H1 (cell line): ENCODE measurements around the gene TMEM169. TPM values are rescaled to one million over a fixed set of nuclear protein-coding genes. Genes with fewer than 3 reads are reported as not detected.

Experiments used
- CTCF ChIA-PET: fragments of 300-600 bp; sonication (Branson Sonifier 250); formaldehyde crosslinking; loops from one replicate; lab custom pipeline; 2021; ENCODE audit not compliant: partially characterized antibody; lab: Charles Lee
- POLR2A ChIA-PET: fragments of 300-600 bp; sonication (Branson Sonifier 250); formaldehyde crosslinking; loops from one replicate; lab custom pipeline; 2021; ENCODE audit warnings: inconsistent platforms; ENCODE audit not compliant: partially characterized antibody; lab: Charles Lee
- DNase-seq, 2 experiments: peaks; one replicate each; pipeline versions ENCODE4 v3.0.0 to v3.0.0-alpha.2; 2010 to 2022; ENCODE audit warnings: low spot score in 2 of 2, low read depth in 1 of 2, mixed read lengths in 1 of 2
- FAIRE-seq: peaks from 2 replicates; lab custom pipeline; 2011; peaks lifted over from hg19 to GRCh38; lab: Jason Lieb, UNC
- H2AFZ ChIP-seq: 2 replicates; pipeline ENCODE4 v1.8.1; 2012; ENCODE audit warnings: low read length, inconsistent platforms
- H2AK5ac ChIP-seq: 2 replicates; pipeline ENCODE4 v1.6.1; 2013; ENCODE audit warnings: low read depth, low read length
- H2BK120ac ChIP-seq: replicated peaks from 2 replicates; pipeline ENCODE3; 2013; ENCODE audit warnings: low read depth, low read length, inconsistent platforms
- H2BK12ac ChIP-seq: 2 replicates; pipeline ENCODE4 v1.6.1; 2013; ENCODE audit warnings: low read depth, low read length
- H2BK15ac ChIP-seq: 2 replicates; pipeline ENCODE4 v1.6.1; 2013; ENCODE audit warnings: low read length
- H2BK20ac ChIP-seq: 2 replicates; pipeline ENCODE4 v1.6.1; 2013; ENCODE audit warnings: low read length
- H2BK5ac ChIP-seq: 2 replicates; pipeline ENCODE4 v1.6.1; 2013; ENCODE audit warnings: low read depth, low read length
- H3K14ac ChIP-seq: 2 replicates; pipeline ENCODE4 v1.6.1; 2013; ENCODE audit warnings: inconsistent platforms; ENCODE audit not compliant: insufficient read length
- H3K18ac ChIP-seq: 2 replicates; pipeline ENCODE4 v1.6.1; 2013; ENCODE audit warnings: low read length; ENCODE audit errors: extremely low read depth
- H3K23ac ChIP-seq: 2 replicates; pipeline ENCODE4 v1.6.1; 2013; ENCODE audit warnings: inconsistent platforms; ENCODE audit not compliant: insufficient read length
- H3K23me2 ChIP-seq: 2 replicates; pipeline ENCODE4 v1.6.1; 2013; ENCODE audit warnings: low read depth, low read length
- H3K27ac ChIP-seq: 2 replicates; pipeline ENCODE4 v1.6.1; 2011; ENCODE audit warnings: low read depth, low read length, inconsistent platforms
- H3K27me3 ChIP-seq, 4 experiments: replicated peaks in 1 of 4; 1 replicate in 1 of 4; 2 replicates in 3 of 4; pipeline versions ENCODE4 v1.6.1 to v1.8.1; 2011 to 2013; ENCODE audit warnings: low read length in 3 of 4, mild to moderate bottlenecking in 3 of 4, inconsistent platforms in 2 of 4, mixed read lengths in 2 of 4, moderate library complexity in 1 of 4; ENCODE audit not compliant: control insufficient read depth in 3 of 4, insufficient read depth in 3 of 4; ENCODE audit errors: extremely low read depth in 1 of 4
- H3K36me3 ChIP-seq, 4 experiments: 2 replicates each; pipeline versions ENCODE4 v1.6.1 to v1.8.1; 2011 to 2013; ENCODE audit warnings: mild to moderate bottlenecking in 4 of 4, low read length in 3 of 4, moderate library complexity in 2 of 4, control low read depth in 1 of 4, inconsistent platforms in 1 of 4; ENCODE audit not compliant: insufficient read depth in 4 of 4, control insufficient read depth in 2 of 4
- H3K4ac ChIP-seq: replicated peaks from 2 replicates; pipeline ENCODE3; 2013; ENCODE audit warnings: low read length, low read depth, mixed read lengths, inconsistent platforms; ENCODE audit not compliant: insufficient read length
- H3K4me1 ChIP-seq, 4 experiments: replicated peaks in 1 of 4; 1 replicate in 1 of 4; 2 replicates in 3 of 4; pipeline versions ENCODE4 v1.6.1 to v1.8.1; 2011 to 2013; ENCODE audit warnings: low read length in 3 of 4, inconsistent platforms in 2 of 4, mixed read lengths in 1 of 4; ENCODE audit not compliant: insufficient read depth in 4 of 4, control insufficient read depth in 3 of 4
- H3K4me2 ChIP-seq, 2 experiments: 2 replicates each; pipeline versions ENCODE4 v1.6.1 to v1.8.1; 2011 to 2013; ENCODE audit warnings: low read depth in 2 of 2, low read length in 2 of 2, control low read depth in 1 of 2, inconsistent platforms in 1 of 2, mild to moderate bottlenecking in 1 of 2; ENCODE audit not compliant: insufficient read depth in 1 of 2
- H3K4me3 ChIP-seq, 4 experiments: fragments of 200-600, 300-600 bp in 1 of 4; sonication (generic), shearing (Covaris generic), sonication (Bioruptor Twin) in 1 of 4; 2 replicates each; pipeline versions ENCODE4 v1.5.1 to v1.8.1; 2011 to 2016; ENCODE audit warnings: low read length in 4 of 4, low read depth in 3 of 4, control low read depth in 2 of 4, inconsistent platforms in 2 of 4, mild to moderate bottlenecking in 2 of 4, mixed read lengths in 1 of 4, moderate library complexity in 1 of 4; ENCODE audit not compliant: insufficient read depth in 2 of 4; ENCODE audit errors: extremely low read depth in 1 of 4
- H3K56ac ChIP-seq: replicated peaks from 2 replicates; pipeline ENCODE3; 2013; ENCODE audit warnings: low read depth, mild to moderate bottlenecking, mixed read lengths, low read length, inconsistent platforms; ENCODE audit not compliant: insufficient read length
- H3K79me1 ChIP-seq: 2 replicates; pipeline ENCODE4 v1.6.1; 2013; ENCODE audit warnings: low read depth, low read length, control low read depth
- H3K79me2 ChIP-seq, 2 experiments: 2 replicates each; pipeline versions ENCODE4 v1.6.1 to v1.8.1; 2012 to 2013; ENCODE audit warnings: low read length in 2 of 2, mild to moderate bottlenecking in 2 of 2, inconsistent platforms in 1 of 2; ENCODE audit not compliant: insufficient read depth in 2 of 2, control insufficient read depth in 1 of 2
- H3K9ac ChIP-seq, 4 experiments: replicated peaks in 1 of 4; 1 replicate in 1 of 4; 2 replicates in 3 of 4; pipeline versions ENCODE4 v1.6.1 to v1.8.1; 2011 to 2013; ENCODE audit warnings: low read depth in 3 of 4, low read length in 3 of 4, control low read depth in 2 of 4, mild to moderate bottlenecking in 2 of 4, moderate library complexity in 2 of 4, inconsistent platforms in 1 of 4; ENCODE audit errors: extremely low read depth in 1 of 4
- H3K9me3 ChIP-seq, 2 experiments: 2 replicates each; pipeline versions ENCODE4 v1.6.1 to v1.8.1; 2012 to 2013; ENCODE audit warnings: mild to moderate bottlenecking in 2 of 2, moderate library complexity in 2 of 2, control low read depth in 1 of 2, inconsistent platforms in 1 of 2, low read depth in 1 of 2, low read length in 1 of 2, mixed read lengths in 1 of 2; ENCODE audit not compliant: insufficient read depth in 2 of 2
- H4K20me1 ChIP-seq, 2 experiments: replicated peaks in 1 of 2; 2 replicates each; pipeline versions ENCODE3 to v1.8.1; 2011 to 2013; ENCODE audit warnings: inconsistent platforms in 2 of 2, low read length in 2 of 2, mild to moderate bottlenecking in 1 of 2; ENCODE audit not compliant: insufficient read depth in 2 of 2, control insufficient read depth in 1 of 2
- H4K5ac ChIP-seq: 2 replicates; pipeline ENCODE4 v1.6.1; 2013; ENCODE audit warnings: low read length, low read depth, mixed read lengths, inconsistent platforms; ENCODE audit not compliant: insufficient read length
- H4K8ac ChIP-seq: 2 replicates; pipeline ENCODE4 v1.8.0; 2013; ENCODE audit warnings: mild to moderate bottlenecking, moderate library complexity, low read length, inconsistent platforms; ENCODE audit not compliant: insufficient read depth; ENCODE audit errors: extremely low read depth
- H4K91ac ChIP-seq: replicated peaks from 2 replicates; pipeline ENCODE3; 2013; ENCODE audit warnings: low read length, mixed read lengths, inconsistent platforms; ENCODE audit not compliant: insufficient read length
- CBX8 ChIP-seq: fragments of 300-800, 300-1000 bp; sonication (generic); IDR thresholded peaks from 2 replicates; pipeline ENCODE4 v1.7.1; 2016; ENCODE audit warnings: low read depth, low read length, borderline replicate concordance
- EZH2 ChIP-seq: fragments of 200-600 bp; sonication (generic); IDR thresholded peaks from 2 replicates; pipeline ENCODE4 v1.7.1; 2012; ENCODE audit warnings: low read depth, mild to moderate bottlenecking, moderate library complexity, low read length, inconsistent platforms; ENCODE audit not compliant: severe bottlenecking
- SAP30 ChIP-seq: fragments of 300-600 bp; sonication (generic); IDR thresholded peaks from 2 replicates; pipeline ENCODE4 v1.7.1; 2012; ENCODE audit warnings: low read length, moderate library complexity, mild to moderate bottlenecking, inconsistent platforms; ENCODE audit not compliant: insufficient read depth, insufficient replicate concordance
- SRF ChIP-seq: IDR thresholded peaks from 2 replicates; pipeline ENCODE4 v1.6.1; 2011; ENCODE audit warnings: mild to moderate bottlenecking, low read depth, low read length, moderate library complexity
- YY1 ChIP-seq: IDR thresholded peaks from 2 replicates; pipeline ENCODE4 v1.6.1; 2011; ENCODE audit warnings: low read depth, mild to moderate bottlenecking, low read length
- WGBS, 2 experiments: shearing (Covaris generic) in 1 of 2; methylation state at CpG; one replicate each; pipeline versions ENCODE4 v1.1.6 to v1.1.7; 2013 to 2015; ENCODE audit warnings: low lambda C conversion rate in 2 of 2, mixed read lengths in 2 of 2, inconsistent platforms in 1 of 2, low coverage in 1 of 2, missing lambda C conversion rate in 1 of 2; ENCODE audit not compliant: insufficient replicate concordance in 2 of 2, insufficient coverage in 1 of 2, insufficient read length in 1 of 2; ENCODE audit errors: extremely low coverage in 1 of 2, missing lambda C conversion rate in 1 of 2; 5-methylcytosine and 5-hydroxymethylcytosine counted together
- polyA plus RNA-seq, 7 experiments: library from polyadenylated mRNA; depleted of rRNA in 3 of 7; stranded (reverse) in 5 of 7; unstranded in 2 of 7; fragments of >200 nt in 5 of 7; fragments of 200-250 nt in 2 of 7; gene quantifications; 1 replicate in 5 of 7; 2 replicates in 1 of 7; 4 replicates in 1 of 7; pipeline versions ENCODE4 v1.2.1 to v1.2.3, GENCODE V29; 2011 to 2013; ENCODE audit warnings: missing spikeins in 2 of 7, mixed read lengths in 2 of 7
- total RNA-seq: library from RNA; stranded (reverse); fragmentation: NEBNext Ultra II Directional; extraction: Animal tissue kit (Norgen Biotek cat#: 25700); gene quantifications from 2 replicates; pipeline ENCODE4 v1.2.1, GENCODE V29; 2021

TMEM169 gene
- total and polyA plus RNA-seq, 2 of the 8 experiments (the other 6 are each of a cell fraction or from before 2014, with no cell fraction given), result 0.41 to 2.4 TPM

GRCh38 chr2:216075510-216076485, 5.9 kb upstream of the TMEM169 start:
- no peaks in the 10 kb centered on the region for H3K9me3 ChIP-seq
- peaks cover 0 to 12% (median 0%) of the 10 kb centered on the region in 4 experiments; a peak in 1 of 8 replicates for H3K36me3 ChIP-seq
- no peak overlapping the region for H4K8ac ChIP-seq
- no peaks in the 10 kb centered on the region for H3K23me2 ChIP-seq
- H2BK5ac ChIP-seq, result no peak overlapping the region
- no peak overlapping the region for H2BK12ac ChIP-seq
- CTCF ChIA-PET, result interaction anchor here (0.6 to 1.7 kb wide), 7 partner anchors 9 to 591 kb away, joined by 3 to 6 read pairs (median 3); no protein-coding TSS in a partner anchor
- H3K14ac ChIP-seq, result no peak overlapping the region
- WGBS, 2 experiments, result 95% methylated on average over 6 of the region's 6 CpGs; no CpG with 5 or more reads in 1 of the 2 experiments
- no peak overlapping the region for H3K56ac ChIP-seq
- POLR2A ChIA-PET, result interaction anchor here (0.7 kb wide), 1 partner anchor 39 kb away, joined by 3 read pairs; no protein-coding TSS in a partner anchor
- H2AFZ ChIP-seq, result no peak overlapping the region
- no peaks in the 10 kb centered on the region for H3K27me3 ChIP-seq
- no peak overlapping the region for H2BK20ac ChIP-seq
- H3K4me3 ChIP-seq, result no peak overlapping the region
- DNase-seq (no peak), FAIRE-seq (no peak)
- H4K20me1 ChIP-seq, result no peaks in the 10 kb centered on the region
- TF ChIP-seq CBX8 (no peak), EZH2 (no peak), SRF (no peak), YY1 (no peak), SAP30 (no peak)
- no peak overlapping the region for H3K23ac ChIP-seq
- no peak overlapping the region for H3K27ac ChIP-seq
- H3K18ac ChIP-seq, result no peak overlapping the region
- no peak overlapping the region for H2BK120ac ChIP-seq
- H3K4ac ChIP-seq, result no peak overlapping the region
- no peaks in the 10 kb centered on the region for H3K79me1 ChIP-seq
- H2BK15ac ChIP-seq, result no peak overlapping the region
- H3K79me2 ChIP-seq, result peaks cover 0 to 3% of the 10 kb centered on the region in 2 experiments; a peak in 1 of 4 replicates
- H3K9ac ChIP-seq, result no peak overlapping the region
- no peak overlapping the region for H2AK5ac ChIP-seq
- H4K91ac ChIP-seq, result no peak overlapping the region
- no peak overlapping the region for H4K5ac ChIP-seq
- H3K4me2 ChIP-seq, result no peak overlapping the region
- H3K4me1 ChIP-seq, result no peaks in the 10 kb centered on the region
